ENCODE data around the gene JUN.
A peak's percentile ranks its signal among the peaks of the same experiment; 100 is the strongest.

JUN gene

DNA sequence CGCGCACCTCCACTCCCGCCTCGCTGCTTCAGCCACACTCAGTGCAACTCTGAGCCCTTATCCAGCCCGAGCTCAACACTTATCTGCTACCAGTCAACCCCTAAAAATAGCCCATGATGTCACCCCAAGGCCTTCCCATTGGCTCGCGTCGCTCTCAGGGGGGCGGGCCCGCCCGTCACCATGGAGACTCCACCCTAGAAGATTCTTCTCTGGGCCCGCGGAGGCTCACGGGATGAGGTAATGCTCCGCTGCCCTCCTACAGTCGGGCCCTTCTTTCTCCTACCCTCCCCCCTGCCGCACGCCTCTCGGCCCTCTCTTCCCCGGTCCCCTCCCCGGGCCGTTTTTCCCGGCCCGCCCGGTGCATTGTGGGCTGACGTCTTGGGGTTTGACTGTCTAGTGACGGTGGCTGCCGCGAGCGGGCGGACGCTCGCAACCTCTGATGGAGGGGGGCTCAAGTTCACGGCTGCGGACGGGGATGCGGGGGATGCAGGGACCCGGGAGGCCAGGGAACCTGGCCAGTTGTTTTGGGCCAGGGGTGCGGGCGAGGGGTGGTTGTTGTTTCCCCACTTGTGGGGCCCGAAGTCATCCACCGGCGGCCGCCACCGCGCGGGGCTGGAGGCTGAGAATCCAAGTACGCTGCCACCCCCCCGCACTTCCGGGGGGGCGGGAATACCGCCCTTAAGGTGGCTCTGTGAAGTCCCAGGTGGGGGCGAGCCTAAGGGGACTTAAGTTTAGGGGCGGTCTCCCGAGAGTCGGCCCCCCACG, at the start of gene JUN (continued):
- TF ChIP-seq ZBTB48 (tag by site-specific recombination; IDR thresholded peaks at IDR 0.05): peak; percentile 93
- no peak for TF ChIP-seq ZNF704 (tag by site-specific recombination; IDR thresholded peaks at IDR 0.05)
- peak; percentile 50 for TF ChIP-seq ZIC2 (tag by site-specific recombination; IDR thresholded peaks at IDR 0.05)
- TF ChIP-seq AEBP2 (tag by site-specific recombination; IDR thresholded peaks at IDR 0.05; ENCODE audit: borderline replicate concordance): no peak
- peak; percentile 40; the same call in 1 of the 2 replicates for TF ChIP-seq KLF1 (tag by site-specific recombination; IDR thresholded peaks at IDR 0.05)
- TF ChIP-seq ZNF768 (tag by site-specific recombination; IDR thresholded peaks at IDR 0.05): no peak
- TF ChIP-seq ZNF645 (tag by site-specific recombination; IDR thresholded peaks at IDR 0.05): no peak
- TF ChIP-seq, protein P1, sequence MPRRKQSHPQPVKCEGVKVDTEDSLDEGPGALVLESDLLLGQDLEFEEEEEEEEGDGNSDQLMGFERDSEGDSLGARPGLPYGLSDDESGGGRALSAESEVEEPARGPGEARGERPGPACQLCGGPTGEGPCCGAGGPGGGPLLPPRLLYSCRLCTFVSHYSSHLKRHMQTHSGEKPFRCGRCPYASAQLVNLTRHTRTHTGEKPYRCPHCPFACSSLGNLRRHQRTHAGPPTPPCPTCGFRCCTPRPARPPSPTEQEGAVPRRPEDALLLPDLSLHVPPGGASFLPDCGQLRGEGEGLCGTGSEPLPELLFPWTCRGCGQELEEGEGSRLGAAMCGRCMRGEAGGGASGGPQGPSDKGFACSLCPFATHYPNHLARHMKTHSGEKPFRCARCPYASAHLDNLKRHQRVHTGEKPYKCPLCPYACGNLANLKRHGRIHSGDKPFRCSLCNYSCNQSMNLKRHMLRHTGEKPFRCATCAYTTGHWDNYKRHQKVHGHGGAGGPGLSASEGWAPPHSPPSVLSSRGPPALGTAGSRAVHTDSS (tag by site-specific recombination; IDR thresholded peaks at IDR 0.05): peak; percentile 35; the same call in 1 of the 2 replicates
- TF ChIP-seq ZNF112 (tag by site-specific recombination; IDR thresholded peaks at IDR 0.05): no peak
- TF ChIP-seq ZNF341 (tag by site-specific recombination; IDR thresholded peaks at IDR 0.05; ENCODE audit: low read depth): peak; percentile 99
- 0 out of 2 replicates have a peak, but pooled peaks have one; percentile 12 for TF ChIP-seq ZNF10 (tag by site-specific recombination; IDR thresholded peaks at IDR 0.05)
- peak; percentile 9; the same call in 1 of the 2 replicates for TF ChIP-seq ZNF558 (tag by site-specific recombination; IDR thresholded peaks at IDR 0.05)
- TF ChIP-seq ZNF529 (tag by site-specific recombination; IDR thresholded peaks at IDR 0.05; ENCODE audit: insufficient replicate concordance): no peak
- no peak for TF ChIP-seq ZNF26 (tag by site-specific recombination; IDR thresholded peaks at IDR 0.05)
- TF ChIP-seq ZBTB7A (tag by site-specific recombination; IDR thresholded peaks at IDR 0.05; ENCODE audit: low read depth): no peak
- no peak for TF ChIP-seq PRDM1 (tag by site-specific recombination; IDR thresholded peaks at IDR 0.05)
- TF ChIP-seq WT1 (tag by site-specific recombination; IDR thresholded peaks at IDR 0.05): peak; percentile 3; the same call in 1 of the 2 replicates
- no peak for TF ChIP-seq ZNF155 (tag by site-specific recombination; IDR thresholded peaks at IDR 0.05)
- no peak; the same call in none of the 2 replicates for TF ChIP-seq KLF7 (tag by site-specific recombination; IDR thresholded peaks at IDR 0.05; ENCODE audit: borderline replicate concordance)
- TF ChIP-seq, protein P2, sequence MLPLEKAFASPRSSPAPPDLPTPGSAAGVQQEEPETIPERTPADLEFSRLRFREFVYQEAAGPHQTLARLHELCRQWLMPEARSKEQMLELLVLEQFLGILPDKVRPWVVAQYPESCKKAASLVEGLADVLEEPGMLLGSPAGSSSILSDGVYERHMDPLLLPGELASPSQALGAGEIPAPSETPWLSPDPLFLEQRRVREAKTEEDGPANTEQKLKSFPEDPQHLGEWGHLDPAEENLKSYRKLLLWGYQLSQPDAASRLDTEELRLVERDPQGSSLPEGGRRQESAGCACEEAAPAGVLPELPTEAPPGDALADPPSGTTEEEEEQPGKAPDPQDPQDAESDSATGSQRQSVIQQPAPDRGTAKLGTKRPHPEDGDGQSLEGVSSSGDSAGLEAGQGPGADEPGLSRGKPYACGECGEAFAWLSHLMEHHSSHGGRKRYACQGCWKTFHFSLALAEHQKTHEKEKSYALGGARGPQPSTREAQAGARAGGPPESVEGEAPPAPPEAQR (tag by site-specific recombination; IDR thresholded peaks at IDR 0.05): no peak
- TF ChIP-seq ZNF426 (tag by site-specific recombination; IDR thresholded peaks at IDR 0.05): no peak
- no peak for TF ChIP-seq HOXA7 (CRISPR knock-in tag; IDR thresholded peaks at IDR 0.05; ENCODE audit: borderline replicate concordance)
- peak; percentile 99 for TF ChIP-seq PATZ1 (tag by site-specific recombination; IDR thresholded peaks at IDR 0.05)
- TF ChIP-seq ZNF391 (tag by site-specific recombination; IDR thresholded peaks at IDR 0.05; ENCODE audit: borderline replicate concordance, low read depth): peak; percentile 71; the same call in 1 of the 2 replicates
- 0 out of 2 replicates have a peak, but pooled peaks have one; percentile 9 for TF ChIP-seq GLI2 (tag by site-specific recombination; IDR thresholded peaks at IDR 0.05; ENCODE audit: borderline replicate concordance, low read depth)
- no peak for TF ChIP-seq ZNF654 (tag by site-specific recombination; IDR thresholded peaks at IDR 0.05; ENCODE audit: low read depth)
- TF ChIP-seq ZNF623 (tag by site-specific recombination; IDR thresholded peaks at IDR 0.05): no peak
